Nephron progenitor cell (in vitro differentiated cells): ENCODE results near the gene PROB1.

Experiments used
- DNase-seq: peaks from one replicate; pipeline ENCODE4 v3.0.0; 2021
- H3K27ac Mint-ChIP-seq: 2 replicates; pipeline ENCODE4 v1.8.0; 2021; ENCODE audit warnings: mild to moderate bottlenecking, moderate library complexity, mixed read lengths
- H3K27me3 Mint-ChIP-seq: 2 replicates; pipeline ENCODE4 v1.8.0; 2021; ENCODE audit warnings: mild to moderate bottlenecking, low read depth, mixed read lengths; ENCODE audit not compliant: poor library complexity
- H3K36me3 Mint-ChIP-seq: 2 replicates; pipeline ENCODE4 v1.8.0; 2021; ENCODE audit warnings: low read depth, mixed read lengths
- H3K4me1 Mint-ChIP-seq: 2 replicates; pipeline ENCODE4 v1.8.0; 2021; ENCODE audit warnings: mixed read lengths
- H3K4me3 Mint-ChIP-seq: 2 replicates; pipeline ENCODE4 v1.8.0; 2021; ENCODE audit warnings: mild to moderate bottlenecking, moderate library complexity, mixed read lengths
- H3K9me3 Mint-ChIP-seq: 2 replicates; pipeline ENCODE4 v1.8.0; 2021; ENCODE audit warnings: mild to moderate bottlenecking, moderate library complexity, mixed read lengths
- CTCF ChIP-seq: fragments of 200-600 bp; sonication (generic); IDR thresholded peaks from 2 replicates; pipeline ENCODE4 v1.5.0; 2021; ENCODE audit warnings: antibody characterized with exemption

The PROB1 gene

GRCh38 chr5:139435676-139436075, 40.8 kb upstream of the PROB1 start:
- TF ChIP-seq CTCF = no peak
- Mint-ChIP-seq H3K36me3 (peaks cover 26% of the 10 kb centered on the region), H3K4me1 (peaks cover 30% of the 10 kb centered on the region), H3K4me3 (no peak overlapping the region), H3K27me3 (no peaks in the 10 kb centered on the region), H3K9me3 (no peaks in the 10 kb centered on the region), H3K27ac (no peak overlapping the region)
- no peak for DNase-seq

- Mint-ChIP-seq H3K36me3 (peaks cover 48% of the 10 kb centered on the region), H3K4me1 (no peaks in the 10 kb centered on the region), H3K4me3 (no peak overlapping the region), H3K27me3 (no peaks in the 10 kb centered on the region), H3K9me3 (no peaks in the 10 kb centered on the region), H3K27ac (no peak overlapping the region)
- no peak for DNase-seq
- TF ChIP-seq CTCF = no peak
Measured at GRCh38 chr5:139431706-139432105, 36.8 kb upstream of the PROB1 start.

GRCh38 chr5:139430015-139430414, 35.1 kb upstream of the PROB1 start:
- TF ChIP-seq CTCF = no peak
- Mint-ChIP-seq H3K36me3 (peaks cover 43% of the 10 kb centered on the region), H3K9me3 (no peaks in the 10 kb centered on the region), H3K27me3 (no peaks in the 10 kb centered on the region), H3K27ac (no peak overlapping the region), H3K4me1 (no peaks in the 10 kb centered on the region), H3K4me3 (no peak overlapping the region)
- no peak for DNase-seq

GRCh38 chr5:139426203-139426885, 31.4 kb upstream of the PROB1 start:
- H3K4me1 Mint-ChIP-seq = peaks cover 5% of the 10 kb centered on the region
- no peak overlapping the region for H3K27ac Mint-ChIP-seq
- no peak for DNase-seq
- H3K4me3 Mint-ChIP-seq = no peak overlapping the region
- H3K27me3 Mint-ChIP-seq = no peaks in the 10 kb centered on the region
- TF ChIP-seq CTCF = no peak
- H3K36me3 Mint-ChIP-seq = peaks cover 53% of the 10 kb centered on the region
- no peaks in the 10 kb centered on the region for H3K9me3 Mint-ChIP-seq

- Mint-ChIP-seq H3K9me3 (no peaks in the 10 kb centered on the region), H3K27me3 (no peaks in the 10 kb centered on the region), H3K4me1 (peaks cover 5% of the 10 kb centered on the region), H3K4me3 (no peak overlapping the region), H3K36me3 (peaks cover 58% of the 10 kb centered on the region), H3K27ac (no peak overlapping the region)
- DNase-seq = no peak
- no peak for TF ChIP-seq CTCF
Measured at GRCh38 chr5:139425497-139425896, 30.6 kb upstream of the PROB1 start.

GRCh38 chr5:139422307-139422893, 27.5 kb upstream of the PROB1 start:
- peaks cover 55% of the 10 kb centered on the region for H3K36me3 Mint-ChIP-seq
- peak; percentile 88 for TF ChIP-seq CTCF
- peaks cover 5% of the 10 kb centered on the region for H3K4me1 Mint-ChIP-seq
- DNase-seq = peak; percentile 34
- no peak overlapping the region for H3K4me3 Mint-ChIP-seq
- H3K27me3 Mint-ChIP-seq = no peaks in the 10 kb centered on the region
- no peaks in the 10 kb centered on the region for H3K9me3 Mint-ChIP-seq
- H3K27ac Mint-ChIP-seq = no peak overlapping the region
